Effector memory CD4-positive, alpha-beta T cell (primary cell): ENCODE measurements around the gene TGM2.

ENCODE experiments used
- DNase-seq, 3 donors: peaks; one replicate each; pipeline ENCODE4 v3.0.0-alpha.2; 2020
- H3K27ac ChIP-seq: 2 replicates; pipeline ENCODE4 v1.7.0; 2013; ENCODE audit warnings: mild to moderate bottlenecking, low read length, moderate library complexity; ENCODE audit not compliant: insufficient read depth, poor library complexity, severe bottlenecking
- H3K27me3 ChIP-seq: replicated peaks from 2 replicates; pipeline ENCODE4 v1.7.0; 2013; ENCODE audit warnings: mild to moderate bottlenecking, low read length; ENCODE audit not compliant: insufficient read depth, control insufficient read depth, poor library complexity, severe bottlenecking
- H3K36me3 ChIP-seq: 2 replicates; pipeline ENCODE4 v1.7.0; 2013; ENCODE audit warnings: mild to moderate bottlenecking, low read length, moderate library complexity; ENCODE audit not compliant: control insufficient read depth, insufficient read depth
- H3K4me1 ChIP-seq: 2 replicates; pipeline ENCODE4 v1.7.0; 2013; ENCODE audit warnings: low read length, mild to moderate bottlenecking; ENCODE audit not compliant: control insufficient read depth, insufficient read depth, poor library complexity, severe bottlenecking
- H3K4me3 ChIP-seq: 2 replicates; pipeline ENCODE4 v1.7.0; 2013; ENCODE audit warnings: low read length, low read depth, mild to moderate bottlenecking; ENCODE audit not compliant: insufficient read depth, poor library complexity, severe bottlenecking
- H3K9me3 ChIP-seq: 2 replicates; pipeline ENCODE4 v1.7.0; 2013; ENCODE audit warnings: mild to moderate bottlenecking, low read length, moderate library complexity; ENCODE audit not compliant: control insufficient read depth

Gene TGM2

DNA sequence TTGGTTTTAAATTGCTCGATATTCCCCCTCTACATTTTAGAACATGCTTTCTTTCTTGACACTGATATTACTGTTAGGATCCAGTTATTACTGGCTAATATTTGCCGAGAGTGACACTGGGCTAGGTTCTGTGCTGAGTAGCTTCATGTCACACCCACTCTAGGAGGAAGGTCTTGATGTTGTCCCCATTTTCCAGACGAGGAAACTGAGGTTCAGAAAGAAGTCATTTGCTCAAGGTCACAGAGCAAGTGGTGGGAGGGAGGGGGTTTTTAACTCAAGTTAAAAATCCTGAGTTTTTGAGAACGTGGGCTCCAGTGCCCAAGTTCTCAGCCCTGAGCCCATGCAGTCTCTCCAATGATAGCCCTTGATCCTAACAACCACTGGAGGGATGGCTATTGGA, 18.9 kb downstream of the TGM2 start:
- H3K9me3 ChIP-seq = no peaks in the 10 kb centered on the region
- H3K4me1 ChIP-seq = no peaks in the 10 kb centered on the region
- no peaks in the 10 kb centered on the region for H3K36me3 ChIP-seq
- H3K4me3 ChIP-seq = no peak overlapping the region
- DNase-seq = no peak
- no peaks in the 10 kb centered on the region for H3K27me3 ChIP-seq
- H3K27ac ChIP-seq = no peak overlapping the region

DNA sequence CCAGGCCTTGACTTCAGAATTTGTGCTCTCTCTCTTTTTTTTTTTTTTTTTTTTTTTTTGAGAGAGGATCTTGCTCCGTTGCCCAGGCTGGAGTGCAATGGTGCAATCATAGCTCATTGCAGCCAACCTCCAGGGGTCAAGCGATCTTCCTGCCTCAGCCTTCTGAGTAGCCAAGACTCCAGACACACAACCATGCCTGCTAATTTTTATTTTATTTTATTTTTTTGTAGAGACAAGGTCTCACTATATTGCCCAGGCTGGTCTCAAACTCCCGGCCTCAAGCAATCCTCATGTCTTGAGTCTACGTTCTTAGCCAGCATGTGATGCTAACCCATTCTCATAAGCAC, 19.4 kb downstream of the TGM2 start:
- Histone ChIP-seq H3K27me3 (no peaks in the 10 kb centered on the region), H3K27ac (no peak overlapping the region), H3K4me1 (no peaks in the 10 kb centered on the region), H3K4me3 (no peak overlapping the region), H3K36me3 (no peaks in the 10 kb centered on the region), H3K9me3 (no peaks in the 10 kb centered on the region)
- no peak for DNase-seq

DNA sequence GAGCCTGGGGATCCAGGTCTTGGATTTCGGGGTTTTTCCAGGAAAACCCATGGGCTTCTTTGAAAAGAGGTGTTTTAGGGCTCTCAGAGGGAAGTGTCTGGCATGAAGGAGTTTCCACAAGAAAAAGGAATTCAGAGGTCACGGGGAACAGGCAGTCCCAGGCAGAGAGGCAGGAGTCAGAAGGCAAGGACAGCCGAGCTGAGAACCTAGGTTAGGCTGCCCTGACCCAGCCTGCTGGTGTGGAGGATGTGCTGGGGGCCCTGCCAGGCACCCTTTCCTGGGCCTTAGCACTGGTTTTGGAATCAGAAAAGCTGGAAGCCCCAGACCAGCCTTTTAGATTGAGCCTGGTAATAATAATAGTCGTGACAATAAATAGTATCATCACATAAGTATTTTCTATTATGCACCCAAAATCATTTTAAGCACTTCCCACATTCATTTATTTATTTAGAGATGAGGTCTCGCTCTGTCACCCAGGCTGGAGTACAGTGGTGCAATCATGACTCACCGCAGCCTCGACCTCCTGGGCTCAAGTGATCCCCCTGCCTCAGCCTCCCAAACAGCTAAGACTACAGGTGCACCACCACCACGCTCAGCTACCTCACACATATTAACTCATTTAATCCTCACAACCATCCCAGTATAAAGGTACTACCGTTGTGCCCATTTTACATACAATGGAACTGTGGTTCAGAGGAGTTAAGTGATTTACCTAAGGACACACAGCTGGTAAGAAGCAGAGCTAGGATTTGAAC, 19.9 kb downstream of the TGM2 start:
- H3K9me3 ChIP-seq = no peaks in the 10 kb centered on the region
- no peak for DNase-seq
- no peaks in the 10 kb centered on the region for H3K27me3 ChIP-seq
- H3K4me3 ChIP-seq = no peak overlapping the region
- H3K36me3 ChIP-seq = no peaks in the 10 kb centered on the region
- no peaks in the 10 kb centered on the region for H3K4me1 ChIP-seq
- H3K27ac ChIP-seq = no peak overlapping the region

DNA sequence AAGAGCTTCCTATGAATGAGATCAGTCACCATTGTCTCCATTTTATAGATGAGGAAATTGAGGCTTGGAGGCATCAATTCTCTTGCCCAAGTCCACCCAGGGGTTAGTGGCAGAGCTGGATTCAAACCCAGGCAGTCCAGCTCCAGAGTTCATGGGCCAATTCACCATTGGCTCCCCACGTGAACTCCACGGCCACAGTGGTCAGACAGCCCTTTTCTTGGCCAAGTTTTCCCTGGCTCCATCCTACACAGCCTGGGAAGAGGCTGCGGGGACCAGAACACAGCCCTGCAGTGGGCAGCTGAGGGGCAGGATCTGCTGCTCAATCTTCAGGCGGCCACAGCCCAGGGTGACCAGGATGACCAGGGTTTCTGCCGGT, 20.5 kb downstream of the TGM2 start:
- no peak overlapping the region for H3K4me3 ChIP-seq
- H3K9me3 ChIP-seq = no peaks in the 10 kb centered on the region
- DNase-seq = no peak
- no peak overlapping the region for H3K27ac ChIP-seq
- no peaks in the 10 kb centered on the region for H3K27me3 ChIP-seq
- H3K4me1 ChIP-seq = no peaks in the 10 kb centered on the region
- H3K36me3 ChIP-seq = no peaks in the 10 kb centered on the region

DNA sequence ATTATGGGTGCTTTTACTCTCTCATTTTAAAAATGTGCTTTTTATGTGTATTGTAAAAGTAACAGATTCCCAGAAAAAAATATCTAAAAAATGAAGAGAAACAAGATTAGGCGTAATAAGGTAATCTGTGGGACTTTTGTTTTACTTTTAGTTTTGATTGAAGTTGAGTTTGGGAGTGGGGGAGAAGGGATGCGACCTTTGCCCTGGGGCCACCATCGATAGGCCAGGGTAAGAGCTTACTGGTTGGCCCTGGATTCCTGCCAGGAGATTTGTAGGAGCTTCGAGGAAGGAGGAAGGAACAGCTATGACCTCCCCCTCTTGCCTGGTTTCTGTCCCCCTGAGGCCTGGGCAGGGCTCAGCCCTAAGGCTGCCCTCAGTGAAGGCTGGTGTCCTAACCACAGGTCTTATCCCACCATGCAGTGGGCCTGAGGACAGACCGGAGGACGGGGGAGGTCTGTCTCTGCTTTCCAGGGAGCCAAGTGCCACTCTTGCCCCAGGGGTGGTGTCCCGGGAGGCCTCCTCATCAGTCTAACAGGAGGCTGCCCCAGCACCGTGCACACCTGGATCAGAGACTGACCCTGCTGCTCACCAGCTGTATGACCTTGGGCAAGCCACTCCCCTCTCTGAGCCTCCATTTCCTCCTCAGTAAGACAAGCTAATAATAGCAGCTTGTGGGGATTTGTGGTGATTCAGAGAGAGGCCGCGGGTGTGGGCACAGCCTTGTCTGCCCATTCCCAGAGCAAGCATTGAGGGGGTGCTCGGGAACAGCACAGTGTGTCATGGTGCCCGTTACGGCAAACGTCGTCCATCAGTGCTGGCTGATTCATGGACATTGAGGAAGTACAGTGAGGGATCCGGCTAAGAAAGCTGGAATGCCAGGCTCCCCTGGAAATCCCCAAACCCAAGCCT, 21.2 kb downstream of the TGM2 start:
- H3K9me3 ChIP-seq = no peaks in the 10 kb centered on the region
- no peak overlapping the region for H3K4me3 ChIP-seq
- no peaks in the 10 kb centered on the region for H3K4me1 ChIP-seq
- no peak for DNase-seq
- H3K27me3 ChIP-seq = no peaks in the 10 kb centered on the region
- no peaks in the 10 kb centered on the region for H3K36me3 ChIP-seq
- no peak overlapping the region for H3K27ac ChIP-seq

DNA sequence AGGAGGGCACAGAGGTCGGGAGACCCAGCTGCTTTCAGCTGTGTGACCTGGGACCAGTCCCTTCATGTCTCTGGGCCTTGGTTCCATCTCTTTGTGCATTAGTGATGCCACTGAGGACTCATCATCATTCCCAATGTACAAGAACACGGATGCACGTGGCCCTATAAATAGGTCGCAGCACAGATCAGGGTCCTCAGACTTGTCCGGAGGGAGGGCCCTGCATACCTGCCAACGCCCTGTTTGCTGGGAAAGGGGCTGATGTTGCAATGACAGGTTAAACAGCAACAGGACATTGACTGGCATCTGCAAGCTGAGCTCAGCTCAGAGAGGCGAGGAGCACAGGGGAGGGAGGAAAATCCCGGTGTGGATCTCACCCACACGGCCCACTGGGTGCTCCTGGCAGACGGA, 21.8 kb downstream of the TGM2 start:
- Histone ChIP-seq H3K36me3 (no peaks in the 10 kb centered on the region), H3K27me3 (no peaks in the 10 kb centered on the region), H3K4me3 (no peak overlapping the region), H3K27ac (no peak overlapping the region), H3K9me3 (no peaks in the 10 kb centered on the region), H3K4me1 (no peaks in the 10 kb centered on the region)
- DNase-seq = no peak

DNA sequence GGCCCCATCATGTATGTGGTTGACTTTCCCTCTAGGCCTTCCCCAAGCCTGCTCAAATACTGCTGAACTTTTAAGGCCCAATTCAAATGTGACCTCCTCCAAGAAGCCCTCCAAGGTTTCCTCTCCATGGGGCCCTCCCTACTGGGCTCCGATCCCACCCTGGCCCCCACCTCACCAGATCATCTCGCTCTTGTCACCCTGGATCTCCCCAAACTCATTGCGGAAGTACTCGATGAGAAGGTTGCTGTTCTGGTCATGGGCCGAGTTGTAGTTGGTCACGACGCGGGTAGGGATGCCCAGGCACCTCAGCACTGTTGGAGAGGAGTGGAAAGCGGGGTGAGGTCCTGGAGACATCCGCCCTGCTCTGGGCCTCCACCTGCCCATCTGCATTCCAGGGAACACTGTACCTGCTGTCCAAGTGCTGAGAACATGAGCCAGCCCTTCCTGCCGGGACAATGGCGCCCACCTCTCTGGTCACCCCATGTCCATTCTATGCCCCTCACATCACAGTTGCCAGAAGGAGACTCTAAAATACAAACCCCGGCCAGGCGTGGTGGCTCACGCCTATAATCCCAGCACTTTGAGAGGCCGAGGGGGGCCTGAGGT, 23.1 kb downstream of the TGM2 start:
- H3K27ac ChIP-seq = no peak overlapping the region
- no peaks in the 10 kb centered on the region for H3K27me3 ChIP-seq
- H3K36me3 ChIP-seq = no peaks in the 10 kb centered on the region
- no peak overlapping the region for H3K4me3 ChIP-seq
- no peak for DNase-seq
- no peaks in the 10 kb centered on the region for H3K9me3 ChIP-seq
- no peaks in the 10 kb centered on the region for H3K4me1 ChIP-seq

DNA sequence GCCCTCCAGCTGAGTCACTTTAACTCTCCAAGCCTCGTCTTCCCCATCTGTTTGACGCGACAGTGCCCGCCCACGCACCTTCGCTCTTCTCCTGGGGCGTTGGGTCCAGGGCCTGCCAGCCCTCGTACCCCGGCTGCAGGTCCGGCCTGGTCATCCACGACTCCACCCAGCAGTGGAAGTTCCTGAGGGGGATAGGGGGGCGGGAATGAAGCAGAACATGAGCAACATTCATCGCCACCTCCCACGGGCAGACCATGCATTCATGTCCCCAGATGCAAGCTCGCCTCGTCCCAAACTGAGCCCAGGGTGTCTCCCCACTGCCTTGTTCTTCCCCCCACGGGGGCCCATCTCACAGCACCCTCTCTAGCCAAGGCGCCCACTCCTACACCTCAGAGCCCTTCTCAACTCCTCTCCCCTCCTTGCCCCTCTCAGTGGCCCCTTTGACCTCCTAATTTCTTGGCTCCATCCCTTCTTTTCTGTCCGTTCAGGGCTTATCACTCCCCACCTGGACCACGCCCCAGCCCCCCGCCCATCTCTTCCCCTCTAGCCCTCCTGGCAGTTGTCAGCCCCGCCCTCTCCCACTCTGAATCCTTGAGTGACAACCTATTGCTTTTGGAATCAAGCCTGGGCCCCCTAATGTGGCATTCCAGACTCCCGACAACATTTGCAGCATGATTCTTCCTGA, 23.7 kb downstream of the TGM2 start:
- Histone ChIP-seq H3K36me3 (no peaks in the 10 kb centered on the region), H3K27ac (no peak overlapping the region), H3K27me3 (no peaks in the 10 kb centered on the region), H3K4me3 (no peak overlapping the region), H3K9me3 (no peaks in the 10 kb centered on the region), H3K4me1 (no peaks in the 10 kb centered on the region)
- DNase-seq = no peak

DNA sequence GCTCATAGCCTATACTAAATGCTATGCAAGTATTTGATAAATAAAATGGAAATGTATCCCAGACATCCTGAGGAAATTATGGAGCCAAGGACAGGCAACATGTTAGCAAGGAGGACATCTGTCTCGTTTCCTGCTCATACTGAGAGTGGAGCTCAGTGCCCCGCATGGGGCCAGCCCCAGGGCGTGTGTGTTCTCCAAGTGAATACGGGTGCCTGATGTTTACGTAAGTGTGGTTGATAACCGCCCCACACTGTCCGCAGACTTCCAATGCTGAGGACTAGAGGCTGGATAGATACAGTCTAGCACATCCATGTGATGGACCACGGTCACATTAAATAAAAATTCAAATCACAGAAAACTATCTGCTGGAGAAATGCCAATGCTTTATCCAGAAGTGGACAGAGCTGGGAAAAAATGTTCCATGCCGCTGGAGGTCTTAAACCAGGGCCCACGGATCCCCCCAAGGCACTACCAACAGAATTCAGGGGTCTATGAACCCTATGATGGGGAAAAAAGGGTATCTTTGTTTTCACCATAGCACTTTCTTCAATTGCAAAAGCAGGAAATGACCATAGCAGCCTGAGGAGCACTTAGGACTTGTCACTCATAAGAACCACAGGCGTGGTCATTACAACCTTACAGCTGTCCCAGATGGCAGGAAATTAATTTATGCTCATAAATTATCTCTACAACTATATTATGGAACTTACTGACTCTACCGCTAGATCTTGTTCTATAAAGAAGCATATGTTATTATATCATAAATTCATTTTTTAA, 24.9 kb downstream of the TGM2 start:
- H3K36me3 ChIP-seq = no peaks in the 10 kb centered on the region
- no peak overlapping the region for H3K27ac ChIP-seq
- no peaks in the 10 kb centered on the region for H3K4me1 ChIP-seq

More for the DNA sequence above, 24.9 kb downstream of the TGM2 start:
- no peak for DNase-seq
- H3K9me3 ChIP-seq = no peaks in the 10 kb centered on the region
- H3K4me3 ChIP-seq = no peak overlapping the region
- no peaks in the 10 kb centered on the region for H3K27me3 ChIP-seq
